HG02610 (cell line): ENCODE data around the gene CDIP1.

Experiments
- ATAC-seq: cut with Tn5 transposase; IDR thresholded peaks from one replicate; pipeline ENCODE4 v1.9.1; 2021; ENCODE audit warnings: mild to moderate bottlenecking, moderate library complexity; ENCODE audit not compliant: unreplicated experiment

The CDIP1 gene

DNA sequence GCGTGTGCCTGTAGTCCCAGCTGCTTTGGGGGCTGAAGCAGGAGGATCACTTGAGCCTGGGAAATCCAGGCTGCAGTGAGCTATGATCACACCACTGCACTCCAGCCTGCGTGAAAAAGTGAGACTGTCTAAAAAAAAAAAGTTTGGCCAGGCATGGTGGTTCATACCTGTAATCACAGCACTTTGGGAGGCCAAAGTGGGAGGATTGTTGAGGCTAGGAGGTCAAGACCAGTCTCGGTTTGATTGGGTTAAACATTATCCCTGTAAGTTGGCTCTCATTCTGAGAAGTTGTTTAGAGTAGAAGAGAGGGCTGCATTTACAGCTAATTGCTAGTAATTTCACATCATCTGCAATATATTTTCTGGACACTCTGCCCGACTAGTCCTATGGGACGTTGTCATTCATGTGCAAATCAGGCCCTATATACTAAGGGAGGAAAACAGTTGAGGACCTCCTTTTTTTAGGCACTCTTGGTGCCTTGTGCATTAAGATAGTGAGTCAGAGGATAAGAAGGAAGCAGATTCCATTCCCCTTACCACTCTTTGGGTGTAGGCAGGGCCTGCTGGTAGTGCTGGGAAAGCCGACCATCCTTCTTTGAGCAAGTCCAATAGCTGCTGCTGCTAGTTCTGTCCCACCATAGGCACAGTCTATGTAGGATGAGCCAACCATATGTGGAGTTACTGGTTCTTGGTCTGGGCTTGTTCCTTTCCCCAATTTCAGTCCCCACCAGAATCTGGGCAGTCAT is 43.7 kb downstream of the CDIP1 start:
- ATAC-seq = no peak

DNA sequence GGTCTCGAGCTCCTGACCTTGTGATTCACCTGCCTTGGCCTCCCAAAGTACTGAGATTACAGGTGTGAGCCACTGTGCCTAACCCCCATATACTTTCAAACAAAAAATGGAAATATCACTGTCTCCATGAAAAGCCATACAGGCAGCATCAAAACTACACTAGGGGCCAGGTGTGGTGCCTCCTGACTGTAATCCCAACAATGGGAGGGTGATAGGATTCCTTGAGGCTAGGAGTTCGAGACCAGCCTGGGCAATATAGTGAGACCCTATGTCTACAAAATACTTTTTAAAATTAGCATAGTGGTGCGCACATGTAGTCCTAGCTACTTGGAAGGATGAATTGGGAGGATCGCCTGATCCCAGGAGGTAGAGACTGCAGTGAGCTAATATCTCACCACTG is 46.7 kb downstream of the CDIP1 start:
- no peak for ATAC-seq

DNA sequence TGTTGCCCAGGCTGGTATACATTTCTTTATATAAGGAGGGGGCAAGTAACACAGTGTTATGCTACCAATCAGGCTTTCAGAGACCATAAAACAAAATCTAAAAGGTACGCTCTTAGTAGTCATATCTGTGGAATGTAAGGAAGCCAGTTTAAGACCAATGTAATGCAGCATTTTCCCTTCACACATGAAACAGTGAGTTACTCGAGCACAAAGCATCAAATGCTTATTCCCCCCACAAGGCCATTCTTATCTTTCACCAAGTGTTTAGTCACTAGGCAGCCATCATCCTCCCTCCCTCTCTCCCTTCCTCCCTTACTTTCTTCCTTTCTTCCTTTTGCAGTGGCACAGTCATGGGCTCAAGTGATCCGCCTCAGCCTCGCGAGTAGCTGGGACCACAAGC is 49.5 kb downstream of the CDIP1 start:
- ATAC-seq = no peak

- no peak for ATAC-seq
Measured at GRCh38 chr16:4488499-4488967, 50.0 kb downstream of the CDIP1 start.

DNA sequence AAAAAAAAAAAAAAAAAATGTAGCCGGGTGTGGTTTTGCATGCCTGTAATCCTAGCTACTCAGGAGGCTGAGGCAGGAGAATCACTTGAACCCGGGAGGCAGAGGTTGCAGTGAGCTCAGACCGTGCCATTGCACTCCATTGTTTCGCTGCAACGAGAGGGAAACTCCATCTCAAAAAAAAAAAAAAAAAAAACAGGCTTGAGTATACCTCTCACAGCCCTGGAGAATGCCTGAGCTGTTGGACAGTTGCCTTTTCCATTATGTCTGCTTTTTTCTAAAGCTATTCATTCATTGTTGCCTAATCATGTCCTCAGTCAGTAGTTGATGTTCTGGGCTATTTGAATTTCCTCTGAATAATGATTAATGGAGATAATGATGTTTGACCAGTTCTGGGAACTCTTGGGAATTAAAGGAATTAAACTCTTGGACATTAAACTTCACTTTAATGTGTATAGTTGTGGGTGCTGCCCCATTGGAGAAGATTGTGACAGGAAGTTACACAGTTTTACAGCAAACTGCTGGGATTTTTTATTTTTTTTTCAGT is 50.5 kb downstream of the CDIP1 start:
- ATAC-seq = no peak

DNA sequence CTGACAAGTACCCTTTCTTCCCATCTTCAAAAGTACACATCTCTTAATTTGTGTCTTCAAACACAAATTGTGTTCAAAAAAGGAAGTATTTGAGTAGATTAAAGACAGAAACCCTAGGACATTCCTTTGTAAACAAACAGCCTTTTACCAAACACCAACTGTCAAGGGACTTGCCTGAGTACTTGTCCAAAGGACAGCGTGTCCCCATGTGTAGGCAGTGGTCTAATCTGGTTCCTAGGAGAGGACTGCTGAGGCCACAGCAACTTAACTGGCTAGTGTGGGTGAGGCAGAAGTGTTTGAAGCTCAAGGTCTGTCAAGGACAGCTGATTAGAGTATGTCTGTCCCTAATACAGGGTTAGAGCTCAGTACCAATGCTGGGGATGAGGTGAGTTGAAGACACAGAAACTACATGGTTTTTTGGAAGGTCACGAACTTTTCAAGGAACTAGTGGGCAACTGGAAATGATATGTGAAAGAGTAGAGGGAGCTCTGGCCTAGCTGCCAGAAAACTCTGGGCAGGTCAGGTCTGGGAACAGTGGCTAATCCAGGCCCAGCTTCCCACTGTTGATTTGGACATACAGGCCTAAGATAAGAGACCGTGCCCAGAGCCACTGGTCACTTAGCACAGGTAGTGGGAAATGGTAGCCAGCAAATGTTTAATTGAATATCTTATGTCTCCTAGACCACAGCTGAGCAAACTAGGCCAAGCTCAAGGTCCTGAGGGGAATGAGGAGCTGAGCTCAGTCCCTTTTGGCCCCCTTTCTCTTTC is 52.3 kb downstream of the CDIP1 start:
- ATAC-seq = no peak

DNA sequence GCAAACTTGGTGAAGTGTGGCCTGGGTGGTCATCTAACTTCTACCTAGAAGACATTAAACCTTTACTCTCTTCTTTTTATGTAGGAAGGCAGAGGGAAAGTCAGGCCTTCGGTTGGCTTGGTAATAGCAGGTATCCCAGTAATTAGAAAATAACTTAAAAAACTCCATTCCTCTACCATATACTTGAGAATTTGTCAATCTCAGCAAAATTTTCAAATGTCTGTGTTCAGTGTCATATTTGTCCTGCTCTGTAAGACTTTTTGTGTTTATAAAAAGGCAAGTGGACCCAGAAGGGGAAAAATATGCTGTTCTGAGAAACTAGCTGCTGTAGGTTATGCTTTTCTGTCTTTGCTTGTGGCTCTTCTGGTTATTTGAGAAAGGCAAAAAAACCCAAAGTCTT is 56.6 kb downstream of the CDIP1 start:
- ATAC-seq = no peak

- ATAC-seq = no peak
Measured at GRCh38 chr16:4481526-4481925, 57.0 kb downstream of the CDIP1 start.

- no peak for ATAC-seq
Measured at GRCh38 chr16:4477966-4478365, 60.6 kb downstream of the CDIP1 start.

DNA sequence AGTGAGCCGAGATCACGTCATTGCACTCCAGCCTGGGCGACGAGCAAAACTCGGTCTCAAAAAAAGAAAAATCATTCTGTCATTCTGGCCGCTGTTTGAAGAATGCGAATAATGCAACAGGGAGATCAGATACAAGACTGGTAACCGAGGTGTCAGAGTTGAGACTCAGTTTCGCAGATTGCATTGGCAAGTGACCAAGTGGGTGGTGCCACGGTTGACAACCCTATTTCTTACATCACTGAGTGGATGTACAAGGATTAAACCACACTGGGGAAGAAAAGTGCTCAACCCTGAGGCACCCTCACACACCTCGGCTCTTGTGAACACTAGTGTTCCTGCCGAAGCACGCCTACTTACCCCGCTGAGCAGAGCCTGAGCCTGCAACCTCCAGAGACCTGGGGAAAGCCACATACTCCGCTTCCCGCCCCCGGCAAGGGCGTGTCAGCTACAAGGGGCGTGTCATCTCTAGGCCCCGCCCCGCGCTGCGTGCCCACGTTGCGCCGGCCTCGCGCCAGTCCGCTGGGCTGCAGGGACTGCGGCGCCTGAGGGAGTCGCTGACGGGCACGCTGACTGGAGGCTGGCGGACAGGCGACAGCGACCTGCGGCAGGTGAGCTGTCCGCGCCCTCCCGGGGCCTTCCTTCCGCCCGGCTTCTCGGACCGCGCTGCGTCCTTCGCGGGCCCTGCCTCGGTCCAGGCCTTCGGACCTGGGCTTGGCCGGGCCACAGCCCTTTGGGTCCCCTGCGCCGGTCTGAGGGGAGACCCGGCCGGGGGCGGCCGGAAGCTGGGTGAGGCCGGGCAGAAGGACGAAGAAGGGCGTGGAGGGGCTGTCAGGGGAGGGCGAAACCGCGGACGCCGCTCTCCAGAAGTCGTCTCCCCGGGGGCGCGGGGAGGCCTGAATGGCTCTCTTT is 62.4 kb downstream of the CDIP1 start, which contains the start of gene HMOX2:
HMOX2 (plus strand) TSS at position 519 of the 909 bp plus-strand sequence. CDS start 29,127 bp downstream, outside the sequence.
- ATAC-seq = peak; percentile 86

GRCh38 chr16:4474192-4474961 is 64.2 kb downstream of the CDIP1 start, which contains the start of gene NMRAL1:
NMRAL1 (minus strand) TSS chr16:4474625; CDS start chr16:4474132, 493 bp downstream.
- peak; percentile 59 for ATAC-seq

GRCh38 chr16:4472880-4473279 is 65.7 kb downstream of the CDIP1 start:
- no peak for ATAC-seq

- no peak for ATAC-seq
Measured at GRCh38 chr16:4471869-4472268, 66.7 kb downstream of the CDIP1 start.

DNA sequence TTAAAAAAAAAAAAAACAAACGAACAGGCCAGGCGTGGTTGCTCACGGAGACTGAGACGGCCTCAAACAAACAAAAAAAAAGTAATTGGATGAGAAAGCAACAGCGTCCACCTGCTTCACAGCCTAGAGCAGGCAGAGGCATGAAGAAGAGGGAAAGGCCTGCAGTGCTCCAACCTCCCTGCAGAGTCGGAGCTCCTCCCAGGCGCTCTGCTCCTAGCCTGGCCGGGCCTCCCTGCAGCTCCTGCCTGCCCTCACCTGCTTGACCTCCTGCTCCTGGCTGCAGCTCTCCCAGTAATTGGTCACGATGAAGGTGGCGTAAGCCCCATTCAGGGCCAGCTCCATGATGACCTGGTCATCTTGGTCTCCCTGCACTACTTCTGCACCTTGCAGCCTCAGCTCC is 69.6 kb downstream of the CDIP1 start:
- ATAC-seq = no peak

GRCh38 chr16:4467916-4468315 is 70.7 kb downstream of the CDIP1 start:
- no peak for ATAC-seq

DNA sequence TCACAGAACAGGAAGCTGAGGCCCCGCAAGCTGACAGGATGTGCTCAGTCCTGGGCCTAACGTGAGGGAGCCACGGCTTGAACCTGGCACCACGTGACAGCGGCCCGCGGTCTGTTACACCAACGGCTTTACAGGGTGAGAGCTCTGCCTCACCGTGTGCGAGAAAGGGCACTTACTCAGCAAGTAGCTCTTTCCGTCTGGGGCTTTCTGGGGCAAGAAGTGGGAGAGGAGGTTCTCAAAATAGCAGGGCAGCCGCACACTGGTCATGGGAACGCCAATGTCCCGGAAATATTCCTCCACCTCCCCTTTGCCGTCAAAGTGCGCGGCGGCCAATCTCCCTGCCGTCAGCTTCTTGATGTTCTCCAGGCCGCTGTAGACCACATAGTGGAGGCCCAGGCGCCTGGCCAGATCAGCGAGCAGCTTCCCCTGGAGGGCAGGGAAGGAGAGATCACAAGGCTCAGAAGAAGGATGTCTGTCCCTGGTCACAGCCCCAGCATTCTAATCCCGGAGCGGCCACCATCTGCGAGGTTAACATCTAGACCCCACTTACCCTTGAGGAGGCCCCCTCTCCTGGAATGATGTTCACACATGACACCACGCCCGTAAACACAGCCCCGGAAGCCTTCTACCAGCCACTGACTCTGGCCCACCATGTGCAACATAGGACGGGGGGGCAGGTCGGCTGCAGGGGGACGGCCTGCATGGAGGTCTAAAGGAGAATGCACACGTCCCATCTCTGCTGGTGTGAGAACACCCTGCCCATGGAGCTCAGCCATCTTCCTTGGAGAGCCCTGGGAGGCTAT is 72.4 kb downstream of the CDIP1 start:
- ATAC-seq = no peak

DNA sequence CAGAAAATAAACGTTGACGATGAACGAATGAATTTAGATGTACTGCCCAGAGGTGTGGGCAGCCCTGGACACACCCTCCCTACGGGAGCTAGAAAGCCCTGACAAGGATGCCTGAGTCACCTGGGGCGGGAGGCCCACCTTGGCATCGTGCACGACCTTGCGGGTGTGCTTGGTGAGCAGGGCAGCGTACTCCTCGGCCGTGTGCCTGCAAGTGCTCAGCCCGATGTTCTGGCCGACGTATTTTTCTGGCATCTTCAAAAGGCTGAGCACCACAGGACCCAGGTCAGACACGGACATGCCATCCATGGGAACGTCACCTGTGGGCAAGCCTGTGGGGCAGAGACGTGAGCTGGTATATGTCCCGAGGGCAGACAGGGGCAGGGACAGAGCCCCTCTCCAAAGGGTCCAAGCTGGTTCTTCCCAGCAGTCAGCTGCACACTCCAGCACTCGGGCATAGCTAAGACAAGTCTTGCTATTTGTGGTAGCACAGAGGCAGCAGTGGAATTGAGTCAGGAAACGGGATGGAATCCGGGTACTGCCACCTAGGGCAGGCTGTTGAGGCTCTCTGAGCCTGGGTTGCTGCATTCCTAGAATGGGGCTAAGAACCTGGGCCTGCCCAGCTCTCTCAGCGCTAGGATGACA is 74.9 kb downstream of the CDIP1 start:
- no peak for ATAC-seq

GRCh38 chr16:4461250-4462085 is 77.1 kb downstream of the CDIP1 start:
- no peak for ATAC-seq
